HG03521 (cell line): ENCODE results near the gene SLC25A1.
"Not testable (repeated sequence)": the region's sequence is repeated elsewhere in the genome, so short reads cannot be mapped to it uniquely, and the experiment has no call there.

ENCODE experiments used
- ATAC-seq: cut with Tn5 transposase; IDR thresholded peaks from one replicate; pipeline ENCODE4 v1.9.1; 2021; ENCODE audit warnings: mild to moderate bottlenecking, moderate library complexity; ENCODE audit not compliant: unreplicated experiment

The SLC25A1 gene

DNA sequence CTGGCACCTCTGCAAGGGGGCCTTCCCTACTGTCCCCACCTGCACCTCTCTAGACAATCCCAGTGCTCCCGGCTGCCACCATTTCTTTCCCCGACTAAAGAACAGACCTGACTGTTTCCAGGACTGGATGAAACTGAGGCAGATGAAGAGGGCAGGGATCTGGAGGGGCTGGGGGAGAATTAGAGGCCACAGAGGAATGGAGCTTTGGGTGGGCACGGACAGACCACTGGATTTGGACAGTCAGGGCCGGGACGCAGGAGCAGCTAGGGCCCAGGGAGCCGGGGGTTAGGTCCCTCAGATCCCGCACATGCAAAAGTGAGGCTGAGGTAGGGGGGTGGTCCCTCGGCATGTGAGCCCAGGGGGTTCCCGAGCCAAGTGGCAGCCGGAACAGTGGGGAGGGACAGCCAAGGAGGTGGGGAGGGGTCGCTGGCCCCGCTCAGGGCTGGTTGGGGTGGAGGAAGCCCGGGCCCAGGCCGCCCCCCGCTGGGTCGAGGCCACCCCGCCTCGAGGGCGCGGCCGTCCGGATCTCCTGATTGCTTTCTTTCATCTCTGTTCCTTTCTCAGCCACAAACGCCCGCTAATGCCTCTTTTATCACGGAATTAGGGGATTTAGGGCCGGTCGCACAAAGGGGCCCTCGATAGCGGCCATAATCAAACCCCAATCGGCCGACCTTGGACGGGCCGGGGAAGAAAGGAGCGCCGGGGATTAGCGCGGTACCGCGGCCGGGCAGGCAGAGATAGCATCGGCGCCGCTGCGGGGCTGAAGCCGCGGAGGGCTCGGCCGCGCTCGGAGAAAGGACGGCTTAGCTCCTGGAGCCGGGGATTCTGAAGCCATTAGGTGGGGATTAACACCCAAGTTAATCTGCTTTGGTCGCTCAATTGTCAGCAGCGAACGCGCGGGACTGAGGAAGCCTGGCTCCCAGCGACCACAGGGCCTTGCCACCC lies 9.3 kb downstream of the SLC25A1 start:
- ATAC-seq: no peak

DNA sequence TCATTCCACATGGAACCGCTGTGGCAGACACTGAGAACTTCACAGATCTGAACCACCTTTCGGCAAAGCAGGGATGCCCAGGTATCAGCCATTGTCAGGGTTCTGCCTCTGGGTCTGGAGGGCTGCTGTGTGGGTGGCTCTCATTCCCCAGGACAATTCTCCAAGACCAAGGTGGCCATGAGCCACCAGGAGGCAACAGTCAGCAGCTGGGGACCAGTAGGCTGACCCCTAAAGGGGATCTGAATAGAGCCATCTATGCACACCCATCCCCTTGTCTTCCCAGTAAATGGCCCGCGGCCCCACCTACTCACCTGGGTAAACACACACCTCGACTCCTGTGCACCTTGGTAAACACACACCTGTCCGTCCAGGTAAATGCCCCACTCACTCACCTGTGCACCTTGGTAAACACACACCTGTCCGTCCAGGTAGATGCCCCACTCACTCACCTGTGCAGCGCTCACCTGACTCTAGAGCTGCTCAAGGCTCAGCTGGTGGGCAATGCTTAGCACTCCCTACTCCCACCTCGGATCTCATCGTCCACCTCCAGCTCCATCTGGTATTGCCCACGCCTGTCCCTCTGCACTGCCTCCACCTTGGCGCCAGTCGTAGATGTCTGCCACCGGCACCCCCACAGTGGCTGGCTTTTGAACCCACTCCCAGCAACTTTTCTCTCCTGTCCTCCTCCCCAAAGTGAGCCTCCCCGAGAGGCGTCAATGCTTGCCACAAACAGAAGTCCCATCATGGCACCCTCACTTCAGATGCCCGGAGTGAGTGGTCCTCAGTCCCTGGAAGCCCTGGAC lies 10.2 kb downstream of the SLC25A1 start:
- no peak for ATAC-seq

GRCh38 chr22:19167106-19167869 lies 11.2 kb downstream of the SLC25A1 start:
- ATAC-seq: no peak

- no peak for ATAC-seq
These were observed 12.1 kb downstream of the SLC25A1 start for GRCh38 chr22:19166421-19166820.

- no peak for ATAC-seq
These were observed 14.1 kb downstream of the SLC25A1 start for GRCh38 chr22:19164425-19164824.

GRCh38 chr22:19158649-19159048 lies 19.9 kb downstream of the SLC25A1 start:
- not testable (repeated sequence) for ATAC-seq

- ATAC-seq: not testable (repeated sequence)
These were observed 22.4 kb downstream of the SLC25A1 start for GRCh38 chr22:19156109-19156508.

DNA sequence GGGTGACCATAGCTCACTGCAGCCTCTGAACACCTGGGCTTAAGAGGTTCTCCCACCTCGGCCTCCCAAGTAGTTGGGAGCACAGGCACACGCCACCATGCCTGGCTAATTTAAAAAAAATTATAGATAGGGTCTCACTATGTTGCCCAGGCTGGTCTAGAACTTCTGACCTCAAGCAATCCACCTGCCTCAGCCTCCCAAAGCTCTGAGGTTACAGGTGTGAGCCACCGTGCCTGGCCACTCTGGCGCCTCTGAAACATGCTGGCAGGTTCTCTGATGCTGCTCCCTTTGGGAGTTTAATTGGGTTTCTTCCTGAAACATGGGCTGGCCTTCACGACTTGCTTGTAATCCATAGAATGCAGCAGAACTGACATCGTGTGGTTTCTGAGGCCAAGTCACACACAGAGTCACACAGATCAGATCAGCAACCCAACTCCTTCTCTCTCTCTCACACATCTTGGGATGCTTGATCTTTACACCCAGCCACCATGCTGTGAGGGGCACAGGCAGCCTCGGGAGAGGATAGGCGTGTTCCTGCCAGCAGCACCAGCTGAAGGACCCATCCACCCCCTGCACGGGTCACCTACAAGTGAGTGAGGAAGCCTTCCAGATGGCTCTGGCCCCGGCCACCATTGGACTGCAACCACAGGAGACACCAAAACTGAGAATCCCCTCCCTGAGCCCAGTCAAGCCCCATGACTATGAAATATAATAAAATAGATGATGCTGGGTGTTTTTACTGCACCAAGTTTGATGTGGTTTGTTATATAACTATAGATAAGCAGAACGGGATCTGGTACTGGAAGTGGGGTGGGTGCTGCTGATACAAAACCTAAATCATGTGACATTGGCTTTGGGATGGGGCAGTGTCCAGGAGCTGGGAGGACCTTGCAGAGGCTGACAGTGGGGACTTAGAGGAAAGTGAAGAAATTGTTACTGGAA lies 25.3 kb downstream of the SLC25A1 start:
- ATAC-seq: no peak

DNA sequence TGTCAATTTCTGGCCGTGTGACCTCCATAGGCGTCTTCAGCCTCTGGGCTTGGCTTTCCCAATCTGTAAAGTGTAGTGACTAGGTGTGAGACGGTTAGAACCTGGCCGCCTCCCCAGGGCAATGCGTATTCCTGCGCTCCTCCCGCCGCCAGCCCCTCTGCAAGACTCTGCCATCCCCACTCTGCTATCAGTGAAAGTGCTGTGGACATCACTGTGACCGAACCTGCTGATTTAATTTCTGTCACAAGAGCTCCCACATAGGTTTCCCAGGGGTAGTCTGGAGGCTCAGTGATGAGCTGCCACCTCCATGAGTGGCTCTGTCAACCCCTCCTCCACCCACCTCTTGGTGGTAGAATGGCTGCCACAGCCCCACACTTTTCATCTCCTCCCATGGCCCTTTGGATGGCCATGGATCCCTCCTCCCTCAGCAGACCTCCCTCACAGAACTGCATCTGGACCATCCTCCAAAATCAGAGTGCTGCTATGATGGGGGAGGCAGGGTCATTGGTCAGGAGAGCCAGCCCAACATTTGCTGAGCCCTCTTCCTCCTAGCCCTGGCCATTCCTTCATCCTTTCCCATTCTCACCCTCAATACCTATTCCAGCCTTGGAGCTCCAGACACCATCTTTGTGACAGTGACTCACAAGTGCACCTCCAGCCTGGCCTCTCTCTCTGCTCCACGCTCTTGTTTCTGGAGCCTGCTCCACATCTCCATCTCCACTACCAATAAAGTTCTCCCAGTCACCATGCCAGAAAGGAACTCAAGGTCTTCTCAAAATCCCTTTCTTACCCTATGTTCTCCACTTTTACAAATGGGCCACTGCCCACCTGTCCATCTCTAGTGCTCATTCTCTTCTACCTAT lies 27.0 kb downstream of the SLC25A1 start:
- no peak for ATAC-seq

- no peak for ATAC-seq
These were observed 27.8 kb downstream of the SLC25A1 start for GRCh38 chr22:19150482-19151328.

DNA sequence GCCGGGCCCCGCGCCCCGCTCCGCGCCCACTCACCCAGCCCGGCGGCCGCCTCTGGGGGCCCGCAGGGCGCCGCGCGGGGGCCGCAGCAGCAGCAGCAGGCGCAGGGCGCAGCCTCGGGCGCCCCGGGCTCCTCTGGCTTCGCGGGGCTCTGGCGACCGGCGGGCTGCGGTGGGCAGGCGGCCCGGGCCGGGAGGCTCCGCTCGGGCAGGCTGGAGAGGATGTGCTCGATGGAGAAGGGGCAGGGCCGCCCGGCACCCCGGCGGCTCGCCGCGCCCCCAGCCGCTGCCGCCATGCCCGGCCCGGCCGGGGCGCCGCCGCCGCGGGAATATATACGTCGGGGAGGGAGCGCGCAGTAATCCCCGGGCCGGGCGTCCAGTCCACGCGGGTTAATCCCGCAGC lies 28.5 kb downstream of the SLC25A1 start, which contains the start of gene GSC2:
GSC2 (minus strand) TSS at position 302 of the 400 bp plus-strand sequence; CDS start at position 293, 9 bp downstream.
- ATAC-seq: no peak

- no peak for ATAC-seq
These were observed 29.3 kb downstream of the SLC25A1 start for GRCh38 chr22:19149047-19149883.

- no peak for ATAC-seq
These were observed 30.0 kb downstream of the SLC25A1 start for GRCh38 chr22:19148417-19149046.

GRCh38 chr22:19147195-19147780 lies 31.2 kb downstream of the SLC25A1 start:
- ATAC-seq: no peak

- ATAC-seq: no peak
These were observed 32.1 kb downstream of the SLC25A1 start for GRCh38 chr22:19146215-19146968.
